ENCODE results near the gene EXOG.

EXOG gene

GRCh38 chr3:38548154-38548931 is 52.2 kb downstream of the EXOG start:
- DNase-seq = no peak

DNA sequence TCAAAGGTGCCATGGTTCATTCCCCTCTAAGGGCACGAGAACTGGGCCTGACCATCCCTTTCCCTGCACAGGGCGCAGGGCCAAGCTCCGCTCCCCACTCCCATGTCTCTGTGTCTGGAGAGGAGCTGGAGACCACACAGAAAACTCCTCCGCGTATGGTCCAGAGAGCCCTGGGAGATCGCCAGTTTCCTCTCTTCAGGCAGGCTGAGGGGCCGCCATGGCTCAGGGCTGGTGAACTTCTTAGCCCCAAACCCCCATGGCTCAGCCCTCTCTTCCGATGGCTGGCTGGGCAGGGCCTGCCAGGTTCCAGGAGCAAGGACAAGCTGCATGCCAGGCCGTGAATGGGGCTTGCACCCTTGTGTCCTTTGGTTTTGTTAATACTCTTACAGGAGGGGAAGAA is 52.9 kb downstream of the EXOG start:
- no peak for DNase-seq

GRCh38 chr3:38549486-38549885 is 53.3 kb downstream of the EXOG start:
- DNase-seq = no peak

DNA sequence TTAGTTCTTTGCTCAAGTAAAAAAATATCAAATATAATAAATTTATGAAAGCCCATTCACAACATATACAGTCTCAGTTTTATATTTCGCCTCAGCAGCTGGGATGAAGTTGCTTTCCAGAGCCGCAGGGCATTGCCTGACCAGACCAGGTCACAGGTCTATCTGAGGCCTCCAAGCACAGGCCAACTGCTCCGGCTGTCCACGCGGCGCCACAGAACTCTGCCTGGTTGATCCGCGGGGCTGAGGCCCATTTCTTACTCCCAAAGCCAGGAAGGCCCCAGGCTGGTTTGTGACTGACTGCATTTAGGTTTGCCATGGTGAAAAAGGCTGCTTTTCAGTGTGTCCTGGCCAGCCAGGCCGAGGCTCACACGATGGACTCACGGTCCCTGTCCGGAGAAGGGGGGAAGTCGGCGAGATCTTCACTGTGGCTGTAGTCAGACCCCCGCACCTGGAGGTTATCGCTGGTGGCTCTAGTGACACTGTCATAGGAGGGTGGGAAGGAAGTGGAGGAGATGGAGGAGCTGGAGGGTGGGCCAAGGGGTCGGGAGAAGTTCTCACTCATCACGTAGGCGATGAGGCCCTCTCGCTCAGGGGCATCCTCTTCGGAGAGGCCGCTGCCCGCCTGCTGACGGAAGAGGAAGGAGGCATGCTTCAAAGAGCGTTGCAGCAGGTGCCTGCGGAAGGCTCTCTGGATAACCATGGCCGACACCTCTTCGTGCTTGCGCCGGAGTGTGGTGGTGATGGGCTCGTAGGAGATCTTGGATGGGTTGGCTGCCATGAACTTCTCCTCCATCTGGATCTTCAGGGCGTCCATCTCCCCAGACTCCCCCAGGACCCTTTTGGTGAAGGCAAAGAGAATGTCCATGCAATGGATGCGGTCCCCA is 54.1 kb downstream of the EXOG start:
- no peak for DNase-seq

GRCh38 chr3:38551026-38551832 is 55.1 kb downstream of the EXOG start:
- DNase-seq = no peak

DNA sequence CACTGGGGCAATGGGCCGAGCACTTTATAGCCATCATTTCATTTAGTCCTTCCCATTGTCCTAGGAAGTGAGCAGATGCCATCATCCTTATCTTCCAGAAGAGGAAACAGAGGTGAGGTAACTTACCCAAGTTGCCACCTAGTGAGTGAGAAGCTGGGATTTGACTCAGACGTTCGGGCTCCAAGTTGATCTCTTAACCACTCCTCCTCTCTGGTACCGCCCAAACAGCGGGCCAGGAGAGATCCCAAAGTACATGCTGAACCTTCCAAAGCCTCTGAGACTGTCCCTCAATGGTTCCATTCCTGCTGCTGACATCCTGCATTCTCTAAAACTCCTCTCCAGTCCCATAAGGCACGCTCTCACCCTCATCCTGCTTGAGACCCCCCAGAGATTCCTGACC is 56.2 kb downstream of the EXOG start:
- no peak for DNase-seq

DNA sequence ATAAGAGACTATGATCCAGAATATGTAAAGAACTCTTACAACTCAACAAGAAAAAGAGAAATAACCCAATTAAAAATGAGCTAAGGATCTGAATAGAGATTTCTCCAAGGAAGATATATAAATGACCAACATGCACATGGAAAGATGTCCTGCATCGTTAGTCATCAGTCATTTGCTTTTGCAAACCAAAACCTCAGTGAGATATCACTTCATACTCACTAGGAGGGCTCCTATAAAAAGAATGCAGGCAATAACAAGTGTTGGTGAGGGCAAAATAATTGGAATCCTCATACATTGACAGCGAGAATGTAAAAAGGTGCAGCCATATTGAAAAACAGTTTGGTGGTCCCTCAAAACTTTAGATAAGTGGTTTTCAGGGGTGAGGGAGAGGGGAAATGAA is 56.9 kb downstream of the EXOG start:
- no peak for DNase-seq

DNA sequence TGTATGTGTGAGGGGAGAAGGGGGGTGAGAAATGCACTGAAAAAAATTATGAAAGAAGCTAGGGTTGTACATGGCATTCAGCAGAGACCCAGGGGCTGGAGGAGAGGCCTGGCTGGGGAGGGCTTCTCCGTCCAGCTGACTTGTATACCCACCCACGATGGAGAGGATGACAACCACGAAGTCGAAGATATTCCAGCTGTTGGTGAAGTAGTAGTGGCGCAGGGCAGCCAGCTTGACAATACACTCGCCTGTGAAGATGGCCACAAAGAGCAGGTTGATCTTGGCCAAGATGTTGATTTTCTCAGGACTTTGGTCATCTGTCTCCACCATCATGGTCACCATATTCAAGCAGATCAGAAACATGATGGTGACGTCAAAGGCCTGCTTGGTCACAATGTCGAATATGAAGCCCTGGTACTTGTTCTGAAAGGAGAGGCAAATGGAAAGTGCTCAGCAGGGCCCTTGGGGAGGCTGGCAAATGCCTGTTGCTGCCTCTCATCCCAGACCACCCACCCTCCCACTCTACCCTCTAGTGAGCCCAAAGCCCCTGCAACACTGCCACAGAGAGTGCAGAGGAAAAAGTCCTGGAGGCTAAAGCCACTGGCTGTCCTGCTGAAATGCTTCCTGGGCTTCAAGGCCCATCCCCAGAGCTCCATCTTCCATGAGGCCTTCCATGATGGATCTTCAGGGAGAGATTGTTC is 58.1 kb downstream of the EXOG start:
- DNase-seq = no peak

- DNase-seq = no peak
These were observed 59.2 kb downstream of the EXOG start for GRCh38 chr3:38555149-38555840.

GRCh38 chr3:38555926-38556325 is 59.8 kb downstream of the EXOG start:
- no peak for DNase-seq

- DNase-seq = no peak
These were observed 60.7 kb downstream of the EXOG start for GRCh38 chr3:38556640-38557358.

DNA sequence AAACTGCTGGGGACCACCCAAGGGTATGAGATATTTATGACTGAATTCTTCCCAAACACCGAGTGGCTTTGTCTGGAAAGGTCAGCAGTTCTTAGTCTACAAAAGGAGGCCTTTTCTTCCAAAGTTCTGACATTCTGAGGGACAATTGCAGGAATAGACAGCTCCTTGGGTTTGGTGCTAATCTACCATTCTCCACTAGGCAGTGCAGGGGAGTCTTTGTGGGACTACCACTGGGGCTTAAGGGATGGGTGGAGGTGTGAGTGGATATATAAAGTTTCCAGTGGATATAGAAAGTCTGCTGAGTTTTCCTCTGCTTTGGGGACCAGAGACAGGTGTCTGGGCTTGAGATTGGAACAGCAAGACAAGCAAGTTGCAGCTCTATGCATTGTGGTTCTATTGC is 62.7 kb downstream of the EXOG start:
- no peak for DNase-seq

DNA sequence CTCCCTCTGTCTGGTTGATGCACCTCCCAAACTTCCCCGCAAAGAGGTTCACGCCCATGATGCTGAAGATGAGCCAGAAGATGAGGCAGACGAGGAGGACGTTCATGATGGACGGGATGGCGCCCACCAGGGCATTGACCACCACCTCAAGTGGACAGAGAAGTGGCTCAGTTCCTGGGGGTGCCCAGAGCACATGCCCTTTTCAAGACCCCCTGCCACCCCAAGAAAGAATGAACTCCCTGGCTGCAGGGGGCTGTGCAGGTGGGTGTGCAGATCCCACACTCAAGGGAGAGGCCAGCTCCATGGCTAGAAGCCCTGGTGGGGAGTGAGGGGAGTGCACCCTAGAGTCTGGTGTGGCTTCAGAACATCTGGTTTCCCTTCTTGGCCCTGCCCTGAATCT is 64.1 kb downstream of the EXOG start:
- DNase-seq = no peak

DNA sequence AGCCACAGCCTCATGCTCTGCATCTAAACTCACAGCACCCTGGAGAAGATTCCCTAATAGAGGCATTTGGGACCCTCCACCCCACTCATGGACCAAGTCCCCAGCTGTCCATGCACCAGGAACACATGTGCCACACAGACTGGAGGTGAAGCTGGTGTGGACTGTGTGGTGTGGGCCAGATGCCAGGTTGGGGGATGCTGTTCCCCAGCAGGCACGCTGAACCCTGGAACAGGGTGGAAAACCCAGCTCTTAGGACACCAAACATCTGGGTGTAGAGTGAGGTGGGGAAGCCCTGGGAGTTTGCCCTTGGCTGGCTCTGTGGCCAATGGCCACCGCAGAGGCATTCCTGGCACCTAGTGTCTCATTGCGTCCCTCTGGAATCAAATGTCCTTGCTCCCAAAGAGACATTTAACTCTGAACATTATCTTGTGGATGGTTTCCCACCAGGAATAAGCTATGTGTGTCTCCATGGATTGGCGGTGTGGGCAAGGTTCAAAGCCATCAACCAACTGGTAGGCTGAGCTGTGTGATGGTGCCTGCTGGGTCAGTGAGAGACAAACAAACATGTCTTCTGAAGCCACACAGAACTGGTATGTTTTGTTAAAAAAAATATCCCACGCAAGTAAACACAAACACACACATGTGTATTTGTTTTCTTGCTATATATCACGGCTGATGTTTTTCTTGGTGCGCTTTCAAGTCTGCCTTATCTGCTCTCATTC is 65.0 kb downstream of the EXOG start:
- DNase-seq = no peak

DNA sequence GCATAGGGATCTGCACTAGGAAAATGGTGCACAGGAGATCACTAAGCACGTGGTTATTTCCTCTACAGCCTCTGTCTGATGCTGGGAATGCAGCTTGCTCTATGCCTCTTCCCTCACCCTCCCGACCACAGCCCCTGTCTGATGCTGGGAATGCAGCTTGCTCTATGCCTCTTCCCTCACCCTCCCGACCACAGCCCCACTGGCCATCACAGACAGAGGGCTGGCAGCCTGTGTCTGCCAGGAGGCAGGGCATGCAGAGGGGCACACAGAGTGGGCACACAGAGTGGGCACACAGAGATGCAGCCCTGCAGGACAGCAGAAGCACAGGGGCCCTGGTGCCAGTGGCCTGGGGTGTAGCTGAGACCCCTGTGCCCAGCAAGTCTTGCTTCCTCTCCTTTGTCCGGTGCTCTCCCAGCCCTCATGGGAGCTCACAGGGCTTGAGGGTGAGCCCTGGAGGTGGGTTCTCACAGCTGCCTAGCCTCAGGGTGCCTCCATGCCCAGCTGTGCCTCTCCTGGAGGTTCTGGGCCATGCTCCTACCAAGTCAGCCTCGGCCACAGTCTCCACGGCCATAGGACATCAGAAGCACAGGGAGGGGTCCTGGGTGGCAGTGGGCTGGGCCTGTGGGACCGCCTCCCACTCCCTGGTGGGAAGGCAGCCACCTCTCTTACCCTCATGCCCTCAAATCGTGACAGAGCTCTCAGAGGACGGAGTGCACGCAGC is 65.8 kb downstream of the EXOG start:
- no peak for DNase-seq

GRCh38 chr3:38562467-38562925 is 66.4 kb downstream of the EXOG start:
- DNase-seq = no peak

GRCh38 chr3:38563070-38563885 is 67.1 kb downstream of the EXOG start:
- no peak for DNase-seq

DNA sequence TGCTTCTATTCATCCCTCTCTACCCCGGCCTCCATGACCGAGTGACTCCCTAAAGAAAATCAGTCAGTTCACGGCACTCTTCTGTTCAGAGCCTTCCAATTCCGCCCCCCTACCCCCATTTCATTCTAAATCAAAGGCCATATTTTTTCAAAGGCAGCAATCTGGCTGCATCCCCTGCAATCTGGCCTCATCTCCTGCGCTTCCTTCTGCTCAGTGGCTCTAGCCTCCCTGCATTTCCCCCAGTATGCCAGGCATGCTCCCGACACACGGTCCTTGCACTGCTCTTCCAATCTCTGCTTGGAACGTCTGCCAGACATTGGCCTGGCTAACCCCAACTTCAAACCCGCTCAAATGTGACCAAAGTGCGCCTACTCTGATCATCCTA is 67.7 kb downstream of the EXOG start:
- DNase-seq = no peak

All from activated CD8-positive, alpha-beta memory T cell treated with anti-CD3 and anti-CD28 coated beads, Interleukin-2, amount 50 U/mL, for 4 hours (primary cell).